ENCODE data around the gene TAPT1.

Gene TAPT1

GRCh38 chr4:16243285-16243684 is 17.0 kb upstream of the TAPT1 start:
- H3K27ac ChIP-seq = no peak overlapping the region
- no peak overlapping the region for H2AFZ ChIP-seq (ENCODE audit: low read depth)
- no peaks in the 10 kb centered on the region for H3K36me3 ChIP-seq (ENCODE audit: insufficient read depth)
- H3K27me3 ChIP-seq (ENCODE audit: insufficient read depth, low read depth) = no peaks in the 10 kb centered on the region
- H3K4me1 ChIP-seq (ENCODE audit: low read depth, poor library complexity, severe bottlenecking) = no peaks in the 10 kb centered on the region
- H3K4me2 ChIP-seq = no peak overlapping the region
- no peak overlapping the region for H3K4me3 ChIP-seq (IDR thresholded peaks at IDR 0.05; ENCODE audit: insufficient read depth, low read depth, low read length)
- no peak overlapping the region for H3K9ac ChIP-seq
- H4K20me1 ChIP-seq (ENCODE audit: insufficient read depth) = no peaks in the 10 kb centered on the region
- no peak for TF ChIP-seq CTCF (conservative IDR thresholded peaks at IDR 0.05; ENCODE audit: low read depth, low read length)
- no peaks in the 10 kb centered on the region for H3K79me2 ChIP-seq (ENCODE audit: insufficient read depth, low read depth)

- Histone ChIP-seq H3K4me1 (ENCODE audit: low read depth, poor library complexity, severe bottlenecking) (no peaks in the 10 kb centered on the region), H3K4me2 (no peak overlapping the region), H3K27ac (no peak overlapping the region), H3K79me2 (ENCODE audit: insufficient read depth, low read depth) (no peaks in the 10 kb centered on the region), H3K36me3 (ENCODE audit: insufficient read depth) (no peaks in the 10 kb centered on the region), H2AFZ (ENCODE audit: low read depth) (no peak overlapping the region), H3K4me3 (IDR thresholded peaks at IDR 0.05; ENCODE audit: insufficient read depth, low read depth, low read length) (no peak overlapping the region), H3K27me3 (ENCODE audit: insufficient read depth, low read depth) (no peaks in the 10 kb centered on the region), H4K20me1 (ENCODE audit: insufficient read depth) (no peaks in the 10 kb centered on the region), H3K9ac (no peak overlapping the region)
- TF ChIP-seq CTCF (conservative IDR thresholded peaks at IDR 0.05; ENCODE audit: low read depth, low read length) = no peak
Measured at GRCh38 chr4:16240300-16240699, 14.0 kb upstream of the TAPT1 start.

GRCh38 chr4:16239086-16239485 is 12.8 kb upstream of the TAPT1 start:
- Histone ChIP-seq H3K36me3 (ENCODE audit: insufficient read depth) (no peaks in the 10 kb centered on the region), H3K4me1 (ENCODE audit: low read depth, poor library complexity, severe bottlenecking) (no peaks in the 10 kb centered on the region), H3K4me3 (IDR thresholded peaks at IDR 0.05; ENCODE audit: insufficient read depth, low read depth, low read length) (no peak overlapping the region), H3K4me2 (no peak overlapping the region), H3K27ac (no peak overlapping the region), H3K9ac (no peak overlapping the region), H2AFZ (ENCODE audit: low read depth) (no peak overlapping the region), H4K20me1 (ENCODE audit: insufficient read depth) (no peaks in the 10 kb centered on the region), H3K27me3 (ENCODE audit: insufficient read depth, low read depth) (no peaks in the 10 kb centered on the region), H3K79me2 (ENCODE audit: insufficient read depth, low read depth) (no peaks in the 10 kb centered on the region)
- no peak for TF ChIP-seq CTCF (conservative IDR thresholded peaks at IDR 0.05; ENCODE audit: low read depth, low read length)

- no peaks in the 10 kb centered on the region for H3K4me1 ChIP-seq (ENCODE audit: low read depth, poor library complexity, severe bottlenecking)
- no peak overlapping the region for H3K4me3 ChIP-seq (IDR thresholded peaks at IDR 0.05; ENCODE audit: insufficient read depth, low read depth, low read length)
- no peak for TF ChIP-seq CTCF (conservative IDR thresholded peaks at IDR 0.05; ENCODE audit: low read depth, low read length)
- H3K27ac ChIP-seq = no peak overlapping the region
- H3K9ac ChIP-seq = no peak overlapping the region
- H3K27me3 ChIP-seq (ENCODE audit: insufficient read depth, low read depth) = no peaks in the 10 kb centered on the region
- no peaks in the 10 kb centered on the region for H3K36me3 ChIP-seq (ENCODE audit: insufficient read depth)
- no peaks in the 10 kb centered on the region for H3K79me2 ChIP-seq (ENCODE audit: insufficient read depth, low read depth)
- no peak overlapping the region for H3K4me2 ChIP-seq
- H2AFZ ChIP-seq (ENCODE audit: low read depth) = no peak overlapping the region
- no peaks in the 10 kb centered on the region for H4K20me1 ChIP-seq (ENCODE audit: insufficient read depth)
Measured at GRCh38 chr4:16238327-16238726, 12.1 kb upstream of the TAPT1 start.

GRCh38 chr4:16237715-16238114 is 11.4 kb upstream of the TAPT1 start:
- Histone ChIP-seq H3K36me3 (ENCODE audit: insufficient read depth) (no peaks in the 10 kb centered on the region), H3K27ac (no peak overlapping the region), H3K4me2 (no peak overlapping the region), H4K20me1 (ENCODE audit: insufficient read depth) (no peaks in the 10 kb centered on the region), H3K27me3 (ENCODE audit: insufficient read depth, low read depth) (no peaks in the 10 kb centered on the region), H3K4me1 (ENCODE audit: low read depth, poor library complexity, severe bottlenecking) (no peaks in the 10 kb centered on the region), H3K79me2 (ENCODE audit: insufficient read depth, low read depth) (no peaks in the 10 kb centered on the region), H2AFZ (ENCODE audit: low read depth) (no peak overlapping the region), H3K4me3 (IDR thresholded peaks at IDR 0.05; ENCODE audit: insufficient read depth, low read depth, low read length) (no peak overlapping the region), H3K9ac (no peak overlapping the region)
- TF ChIP-seq CTCF (conservative IDR thresholded peaks at IDR 0.05; ENCODE audit: low read depth, low read length) = no peak
